DND-41 (cell line): Measurements from ENCODE around the gene CDX2.

Experiments used
- EZH2 ChIP-seq: IDR thresholded peaks from 3 replicates; pipeline ENCODE4 v1.6.1; 2012; ENCODE audit warnings: borderline replicate concordance, low read depth, mild to moderate bottlenecking, moderate library complexity, low read length, inconsistent platforms; ENCODE audit not compliant: severe bottlenecking
- TF ChIP-seq, protein P1 (sequence below): IDR thresholded peaks from 2 replicates; pipeline ENCODE4 v1.5.1; 2012; ENCODE audit warnings: borderline replicate concordance, low read length, moderate library complexity, mild to moderate bottlenecking; ENCODE audit not compliant: poor library complexity, severe bottlenecking; ENCODE audit errors: extremely low read depth

DNA sequence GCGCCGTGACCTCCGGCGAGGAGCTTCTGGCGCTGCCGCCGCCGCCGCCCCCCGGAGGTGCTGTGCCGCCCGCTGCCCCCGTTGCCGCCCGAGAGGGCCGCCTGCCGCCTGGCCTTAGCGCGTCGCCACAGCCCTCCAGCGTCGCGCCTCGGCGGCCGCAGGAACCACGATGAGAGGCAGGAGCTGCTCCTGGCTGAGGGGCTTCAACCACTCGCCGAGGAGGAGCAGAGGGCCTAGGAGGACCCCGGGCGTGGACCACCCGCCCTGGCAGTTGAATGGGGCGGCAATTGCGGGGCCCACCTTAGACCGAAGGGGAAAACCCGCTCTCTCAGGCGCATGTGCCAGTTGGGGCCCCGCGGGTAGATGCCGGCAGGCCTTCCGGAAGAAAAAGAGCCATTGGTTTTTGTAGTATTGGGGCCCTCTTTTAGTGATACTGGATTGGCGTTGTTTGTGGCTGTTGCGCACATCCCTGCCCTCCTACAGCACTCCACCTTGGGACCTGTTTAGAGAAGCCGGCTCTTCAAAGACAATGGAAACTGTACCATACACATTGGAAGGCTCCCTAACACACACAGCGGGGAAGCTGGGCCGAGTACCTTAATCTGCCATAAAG lies 44.5 kb downstream of the CDX2 start:
- TF ChIP-seq, protein P1, sequence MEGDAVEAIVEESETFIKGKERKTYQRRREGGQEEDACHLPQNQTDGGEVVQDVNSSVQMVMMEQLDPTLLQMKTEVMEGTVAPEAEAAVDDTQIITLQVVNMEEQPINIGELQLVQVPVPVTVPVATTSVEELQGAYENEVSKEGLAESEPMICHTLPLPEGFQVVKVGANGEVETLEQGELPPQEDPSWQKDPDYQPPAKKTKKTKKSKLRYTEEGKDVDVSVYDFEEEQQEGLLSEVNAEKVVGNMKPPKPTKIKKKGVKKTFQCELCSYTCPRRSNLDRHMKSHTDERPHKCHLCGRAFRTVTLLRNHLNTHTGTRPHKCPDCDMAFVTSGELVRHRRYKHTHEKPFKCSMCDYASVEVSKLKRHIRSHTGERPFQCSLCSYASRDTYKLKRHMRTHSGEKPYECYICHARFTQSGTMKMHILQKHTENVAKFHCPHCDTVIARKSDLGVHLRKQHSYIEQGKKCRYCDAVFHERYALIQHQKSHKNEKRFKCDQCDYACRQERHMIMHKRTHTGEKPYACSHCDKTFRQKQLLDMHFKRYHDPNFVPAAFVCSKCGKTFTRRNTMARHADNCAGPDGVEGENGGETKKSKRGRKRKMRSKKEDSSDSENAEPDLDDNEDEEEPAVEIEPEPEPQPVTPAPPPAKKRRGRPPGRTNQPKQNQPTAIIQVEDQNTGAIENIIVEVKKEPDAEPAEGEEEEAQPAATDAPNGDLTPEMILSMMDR = no peak
- no peak for TF ChIP-seq EZH2
